ENCODE data around the gene TP63.

- TF ChIP-seq CTCF (IDR thresholded peaks at IDR 0.05) = no peak
- no peak for TF ChIP-seq ZFX (IDR thresholded peaks at IDR 0.05; ENCODE audit: borderline replicate concordance)
These were observed 89.7 kb downstream of the TP63 start for GRCh38 chr3:189720736-189721417.
